Activated gamma-delta T cell treated with anti-CD3 and anti-CD28 coated beads, Interleukin-2, amount 50 U/mL, for 16 hours (primary cell): ENCODE measurements around the gene TYW5.
"Not testable (repeated sequence)": the region's sequence is repeated elsewhere in the genome, so short reads cannot be mapped to it uniquely, and the experiment has no call there.

Source experiments
- DNase-seq: peaks from one replicate; pipeline ENCODE4 v3.0.0-alpha.2; 2020; ENCODE audit warnings: low read depth

The TYW5 gene

GRCh38 chr2:199914372-199914958 lies 40.8 kb downstream of the TYW5 start:
- DNase-seq, result no peak

GRCh38 chr2:199912553-199913114 lies 42.7 kb downstream of the TYW5 start:
- not testable (repeated sequence) for DNase-seq

- no peak for DNase-seq
These were observed 43.5 kb downstream of the TYW5 start for GRCh38 chr2:199911877-199912161.

GRCh38 chr2:199911052-199911876 lies 44.0 kb downstream of the TYW5 start, which contains the start of gene C2orf69:
Gene C2orf69 (plus strand): TSS chr2:199911293. CDS start chr2:199911439, 146 bp downstream.
- peak; percentile 73 for DNase-seq

- no peak for DNase-seq
These were observed 44.8 kb downstream of the TYW5 start for GRCh38 chr2:199910338-199911051.

GRCh38 chr2:199907008-199907714 lies 48.1 kb downstream of the TYW5 start:
- no peak for DNase-seq

- DNase-seq, result no peak
These were observed 52.2 kb downstream of the TYW5 start for GRCh38 chr2:199903111-199903510.

- no peak for DNase-seq
These were observed 52.7 kb downstream of the TYW5 start for GRCh38 chr2:199902486-199903110.

- no peak for DNase-seq
These were observed 53.3 kb downstream of the TYW5 start for GRCh38 chr2:199901942-199902341.

GRCh38 chr2:199896617-199897016 lies 58.7 kb downstream of the TYW5 start:
- DNase-seq, result no peak

- DNase-seq, result no peak
These were observed 59.9 kb downstream of the TYW5 start for GRCh38 chr2:199895406-199895805.

- no peak for DNase-seq
These were observed 71.6 kb downstream of the TYW5 start for GRCh38 chr2:199883474-199884212.

GRCh38 chr2:199882667-199883066 lies 72.6 kb downstream of the TYW5 start:
- DNase-seq, result no peak
